SW 1271 (cell line): ENCODE measurements around the gene ABHD12B.
"Not testable (repeated sequence)": the region's sequence is repeated elsewhere in the genome, so short reads cannot be mapped to it uniquely, and the experiment has no call there.

Source experiments
- DNase-seq, 2 experiments: peaks; one replicate each; lab custom pipeline; 2025; lab: John Stamatoyannopoulos, UW

ABHD12B gene

GRCh38 chr14:50896421-50896820 is 24.6 kb downstream of the ABHD12B start:
- DNase-seq, result not testable (repeated sequence)

GRCh38 chr14:50897005-50897404 is 25.2 kb downstream of the ABHD12B start:
- DNase-seq, result not testable (repeated sequence)

- no peak for DNase-seq
Measured at GRCh38 chr14:50897658-50898175, 25.9 kb downstream of the ABHD12B start.

GRCh38 chr14:50901361-50901760 is 29.5 kb downstream of the ABHD12B start:
- no peak for DNase-seq

GRCh38 chr14:50904719-50905118 is 32.9 kb downstream of the ABHD12B start:
- no peak for DNase-seq

- no peak for DNase-seq
Measured at GRCh38 chr14:50906326-50907065, 34.6 kb downstream of the ABHD12B start.

GRCh38 chr14:50910495-50911420 is 38.9 kb downstream of the ABHD12B start:
- DNase-seq, result no peak

GRCh38 chr14:50917449-50917848 is 45.6 kb downstream of the ABHD12B start:
- no peak for DNase-seq

- DNase-seq, result not testable (repeated sequence)
Measured at GRCh38 chr14:50919524-50919923, 47.7 kb downstream of the ABHD12B start.

- DNase-seq, result peak in 1 of 2 experiments; percentile 20
Measured at GRCh38 chr14:50920482-50921230, 48.8 kb downstream of the ABHD12B start.

- no peak for DNase-seq
Measured at GRCh38 chr14:50922803-50923202, 51.0 kb downstream of the ABHD12B start.

GRCh38 chr14:50924236-50924635 is 52.4 kb downstream of the ABHD12B start:
- DNase-seq, result no peak

- DNase-seq, result no peak
Measured at GRCh38 chr14:50924843-50925242, 53.0 kb downstream of the ABHD12B start.

- no peak for DNase-seq
Measured at GRCh38 chr14:50926851-50927386, 55.1 kb downstream of the ABHD12B start.

- DNase-seq, result no peak
Measured at GRCh38 chr14:50928002-50928635, 56.3 kb downstream of the ABHD12B start.

GRCh38 chr14:50929506-50929905 is 57.7 kb downstream of the ABHD12B start:
- no peak for DNase-seq

- no peak for DNase-seq
Measured at GRCh38 chr14:50931559-50931958, 59.7 kb downstream of the ABHD12B start.

- no peak for DNase-seq
Measured at GRCh38 chr14:50932156-50932555, 60.3 kb downstream of the ABHD12B start.

GRCh38 chr14:50932592-50933495 is 61.0 kb downstream of the ABHD12B start:
- DNase-seq, result no peak
